Adrenal gland (tissue), 12 donors: ENCODE measurements around the gene PRR5. TPM values are rescaled to one million over a fixed set of nuclear protein-coding genes. Genes with fewer than 3 reads are reported as not detected.
A peak's percentile ranks its signal among the peaks of the same experiment; 100 is the strongest.

ENCODE experiments used
- DNase-seq, 7 donors: peaks; one replicate each; pipeline ENCODE4 v3.0.0-alpha.2; 2019 to 2020
- H3K27ac ChIP-seq, 5 donors: fragments of 200-600 bp; sonication (generic) in 4 of 5; 1 replicate in 3 of 5; 2 replicates in 2 of 5; pipeline versions ENCODE4 v1.5.1 to v1.8.0; 2016 to 2020; ENCODE audit warnings: mild to moderate bottlenecking in 1 of 5
- H3K27me3 ChIP-seq: fragments of 200-600 bp; 2 replicates; pipeline ENCODE4 v1.8.0; 2021
- H3K36me3 ChIP-seq, 2 donors: fragments of 200-600 bp; replicated peaks in 1 of 2; 1 replicate in 1 of 2; 2 replicates in 1 of 2; pipeline versions ENCODE4 v1.5.1 to v1.8.0; 2018 to 2022
- H3K4me1 ChIP-seq, 2 donors: fragments of 200-600 bp; replicated peaks in 1 of 2; 1 replicate in 1 of 2; 2 replicates in 1 of 2; pipeline versions ENCODE4 v1.5.1 to v1.8.0; 2018 to 2021
- H3K4me3 ChIP-seq, 4 donors: fragments of 200-600 bp; sonication (generic) in 3 of 4; one replicate each; pipeline ENCODE4 v1.5.1; 2016 to 2018
- H3K9me3 ChIP-seq, 3 donors: fragments of 200-600 bp; sonication (generic) in 1 of 3; replicated peaks in 1 of 3; 1 replicate in 2 of 3; 2 replicates in 1 of 3; pipeline versions ENCODE4 v1.5.1 to v1.8.0; 2016 to 2021
- POLR2A ChIP-seq, 2 donors: fragments of 450-650 bp; IDR thresholded peaks; one replicate each; pipeline ENCODE4 v1.6.1; 2017; ENCODE audit warnings: antibody characterized with exemption in 2 of 2, mild to moderate bottlenecking in 2 of 2, moderate library complexity in 1 of 2
- WGBS, 4 donors: extraction: QIAGEN DNeasy Blood & Tissue Kit in 2 of 4; methylation state at CpG; one replicate each; pipeline versions ENCODE4 v1.1.5 to v1.1.7; 2013 to 2017; 5-methylcytosine and 5-hydroxymethylcytosine counted together
- intact Hi-C, 2 donors: fragments of 100-400 bp; cut with DNase I; formaldehyde crosslinking; loops; one replicate each; pipeline versions ENCODE4 v1.14.1 to v1.15.0; 2022 to 2023
- polyA plus RNA-seq, 3 donors: library from polyadenylated mRNA; stranded (reverse); fragments of 200-250 nt in 2 of 3; fragments of 350-450 nt in 1 of 3; fragmentation: Illumina TruSeq in 1 of 3; extraction: RNeasy Lipid Tissue Mini Kit (QIAGEN cat#74804) in 1 of 3; gene quantifications; one replicate each; pipeline ENCODE4 v1.2.3, GENCODE V29; 2013 to 2014
- total RNA-seq, 9 donors: library from RNA; depleted of rRNA in 4 of 9; stranded (reverse); fragments of >200 nt in 4 of 9; fragments of 120-200 nt in 1 of 9; fragmentation: NEBNext Ultra II Directional in 1 of 9; extraction: Animal tissue kit (Norgen Biotek cat#: 25700) in 1 of 9; gene quantifications; one replicate each; pipeline versions ENCODE4 v1.1.0 to v1.2.4, GENCODE V29; 2013 to 2023
- TF ChIP-seq, protein P1 (sequence below), 6 experiments: fragments of 450-650 bp in 4 of 6; fragments of 200-600 bp in 2 of 6; sonication (generic) in 1 of 6; IDR thresholded peaks; 1 replicate in 5 of 6; 2 replicates in 1 of 6; pipeline versions ENCODE4 v1.5.1 to v1.8.0; 2016 to 2021; ENCODE audit warnings: antibody characterized with exemption in 6 of 6, mild to moderate bottlenecking in 2 of 6, moderate library complexity in 1 of 6
- donor health status: healthy with polysubstance abuse.
- donor health status: Bipolar disorder and iron deficiency.
- donor health status: DM: yes; HTN: yes; CAD: no.
- donor health status: DM: no; HTN: no; CAD: no.
- donor health status: DM: no; HTN: no; CAD: no.
- donor health status: DM: yes; HTN: yes; CAD: no.

Gene PRR5
- total and polyA plus RNA-seq, 12 donors, result 1.7 to 21.4 (median 11.7) TPM

DNA sequence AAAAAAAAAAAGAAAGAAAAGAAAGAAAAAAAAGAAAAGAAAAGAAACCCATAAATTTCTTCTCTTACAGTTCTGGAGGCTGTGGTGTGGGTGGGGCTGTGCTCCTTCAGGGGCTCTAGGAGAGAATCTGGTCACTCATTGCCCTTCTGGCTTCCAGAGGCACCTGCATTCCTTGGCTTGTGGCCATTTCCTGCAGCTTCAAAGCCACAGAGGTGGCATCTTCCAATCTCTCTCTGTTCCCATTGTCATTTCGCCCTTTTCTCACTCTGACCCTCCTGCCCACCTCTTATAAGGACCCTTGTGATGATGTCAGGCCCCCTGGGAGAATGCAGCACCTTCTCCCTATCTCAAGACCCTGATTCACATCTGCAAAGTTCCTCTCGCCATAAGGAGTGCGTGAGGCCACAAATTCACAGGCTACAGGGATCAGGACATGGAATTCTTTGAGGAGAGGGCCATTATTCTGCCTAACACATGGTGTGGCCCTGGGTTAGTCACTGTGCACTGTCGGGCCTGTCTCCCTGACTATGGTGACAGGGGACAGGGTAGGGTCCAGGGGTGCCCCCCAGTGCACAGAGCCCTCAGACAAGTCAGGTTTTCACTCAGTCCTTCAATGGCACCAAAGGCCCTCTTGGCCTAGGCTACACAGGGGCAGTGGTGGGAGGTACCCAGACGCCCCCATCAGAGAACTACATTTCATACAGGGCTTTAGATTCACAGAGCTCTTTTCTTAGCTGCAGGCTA is 38.6 kb upstream of the PRR5 start:
- intact Hi-C loops, result no loop called here
- no peaks in the 10 kb centered on the region for H3K27me3 ChIP-seq
- DNase-seq, result no peak
- peak overlapping the region in 1 of 5 donors; percentile 70 for H3K27ac ChIP-seq
- H3K9me3 ChIP-seq, result no peaks in the 10 kb centered on the region
- peaks cover 0 to 30% of the 10 kb centered on the region in 2 donors for H3K4me1 ChIP-seq
- 80 to 86% (median 83%) methylated on average over 3 to 5 of the region's 5 CpGs for WGBS, 4 donors
- TF ChIP-seq, protein P1, sequence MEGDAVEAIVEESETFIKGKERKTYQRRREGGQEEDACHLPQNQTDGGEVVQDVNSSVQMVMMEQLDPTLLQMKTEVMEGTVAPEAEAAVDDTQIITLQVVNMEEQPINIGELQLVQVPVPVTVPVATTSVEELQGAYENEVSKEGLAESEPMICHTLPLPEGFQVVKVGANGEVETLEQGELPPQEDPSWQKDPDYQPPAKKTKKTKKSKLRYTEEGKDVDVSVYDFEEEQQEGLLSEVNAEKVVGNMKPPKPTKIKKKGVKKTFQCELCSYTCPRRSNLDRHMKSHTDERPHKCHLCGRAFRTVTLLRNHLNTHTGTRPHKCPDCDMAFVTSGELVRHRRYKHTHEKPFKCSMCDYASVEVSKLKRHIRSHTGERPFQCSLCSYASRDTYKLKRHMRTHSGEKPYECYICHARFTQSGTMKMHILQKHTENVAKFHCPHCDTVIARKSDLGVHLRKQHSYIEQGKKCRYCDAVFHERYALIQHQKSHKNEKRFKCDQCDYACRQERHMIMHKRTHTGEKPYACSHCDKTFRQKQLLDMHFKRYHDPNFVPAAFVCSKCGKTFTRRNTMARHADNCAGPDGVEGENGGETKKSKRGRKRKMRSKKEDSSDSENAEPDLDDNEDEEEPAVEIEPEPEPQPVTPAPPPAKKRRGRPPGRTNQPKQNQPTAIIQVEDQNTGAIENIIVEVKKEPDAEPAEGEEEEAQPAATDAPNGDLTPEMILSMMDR (IDR thresholded peaks at IDR 0.05), result no peak
- TF ChIP-seq POLR2A (IDR thresholded peaks at IDR 0.05), result no peak
- H3K4me3 ChIP-seq, result no peak overlapping the region
- no peaks in the 10 kb centered on the region for H3K36me3 ChIP-seq

DNA sequence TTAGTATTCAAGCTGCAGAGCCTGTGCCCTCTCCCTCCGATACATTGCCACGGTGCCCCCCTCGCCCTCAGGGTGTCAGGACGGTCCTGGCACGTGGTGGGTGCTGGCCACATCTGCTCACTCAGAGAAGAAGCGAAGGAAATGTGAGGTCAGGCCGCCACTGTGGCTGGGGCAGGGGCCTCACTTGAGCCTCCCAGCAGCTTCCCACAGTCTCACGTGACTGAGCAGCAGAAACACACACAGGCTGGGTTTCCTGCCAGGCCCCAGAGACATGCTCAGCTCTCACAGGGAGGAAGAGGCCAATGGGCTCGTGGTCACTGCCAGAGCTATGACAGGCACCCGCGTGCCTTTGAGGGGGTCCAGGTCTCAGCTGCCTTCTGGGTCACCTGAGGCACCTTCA is 37.9 kb upstream of the PRR5 start:
- Histone ChIP-seq H3K4me3 (no peak overlapping the region), H3K27ac (peak overlapping the region in 4 of 5 donors; percentile 16 to 70 (median 55)), H3K4me1 (peaks cover 0 to 23% of the 10 kb centered on the region in 2 donors), H3K36me3 (no peaks in the 10 kb centered on the region), H3K9me3 (no peaks in the 10 kb centered on the region), H3K27me3 (no peaks in the 10 kb centered on the region)
- peak; percentile 59 to 85 (median 73) for DNase-seq
- TF ChIP-seq POLR2A (IDR thresholded peaks at IDR 0.05), result no peak
- TF ChIP-seq, protein P1 (IDR thresholded peaks at IDR 0.05), result no peak
- WGBS, 4 donors, result 45 to 61% (median 58%) methylated on average over 8 to 11 of the region's 11 CpGs
- intact Hi-C loops, result no loop called here

DNA sequence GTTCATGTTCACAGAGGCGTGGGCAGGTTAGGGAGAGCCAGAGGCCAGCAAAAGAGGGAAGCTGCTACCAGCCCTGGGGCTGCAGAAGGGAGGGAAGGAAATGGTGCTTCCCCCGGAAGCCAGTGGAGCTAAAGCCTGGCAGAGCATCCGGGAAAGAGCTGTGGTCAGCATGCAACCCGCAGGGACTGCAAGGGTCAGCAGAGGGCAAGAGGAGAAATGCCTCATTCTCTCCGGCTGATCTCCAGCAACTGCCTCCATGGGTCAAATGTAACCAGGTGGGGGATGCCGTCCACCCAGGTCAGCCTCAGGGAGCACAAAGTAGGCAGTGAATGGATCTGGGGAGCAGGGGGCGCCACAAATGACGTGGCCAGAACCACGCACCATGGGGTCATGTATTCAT is 36.9 kb upstream of the PRR5 start:
- Histone ChIP-seq H3K4me1 (peaks cover 0 to 19% of the 10 kb centered on the region in 2 donors), H3K9me3 (no peaks in the 10 kb centered on the region), H3K27me3 (no peaks in the 10 kb centered on the region), H3K36me3 (no peaks in the 10 kb centered on the region), H3K27ac (peak overlapping the region in 1 of 5 donors; percentile 40), H3K4me3 (no peak overlapping the region)
- peak in 4 of 7 donors; percentile 53 to 59 (median 58) for DNase-seq
- TF ChIP-seq, protein P1 (IDR thresholded peaks at IDR 0.05), result no peak
- no peak for TF ChIP-seq POLR2A (IDR thresholded peaks at IDR 0.05)
- 50 to 66% (median 52%) methylated on average over 9 of the region's 9 CpGs for WGBS, 4 donors
- intact Hi-C loops, result no loop called here

DNA sequence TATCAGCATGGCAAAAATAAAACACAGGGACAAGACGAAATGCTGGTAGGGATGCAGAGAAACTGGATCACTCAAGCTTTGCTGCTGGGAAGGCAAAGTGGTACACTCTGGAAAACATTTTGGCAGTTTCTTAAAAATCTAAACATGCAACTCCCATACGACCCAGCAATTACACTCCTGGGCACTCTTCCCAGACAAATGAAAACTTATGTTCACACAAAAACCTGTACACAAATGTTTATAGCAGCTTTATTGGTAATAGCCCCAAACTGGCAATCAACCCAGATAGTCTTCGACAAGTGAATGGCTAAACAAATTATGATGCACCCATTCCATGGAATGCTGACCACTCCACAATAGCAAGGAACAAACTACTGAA is 35.8 kb upstream of the PRR5 start:
- 49 to 65% (median 61%) methylated on average over 3 of the region's 3 CpGs for WGBS, 4 donors
- intact Hi-C loops, result no loop called here
- H3K4me1 ChIP-seq, result peaks cover 0 to 19% of the 10 kb centered on the region in 2 donors

More for the DNA sequence above, 35.8 kb upstream of the PRR5 start:
- H3K9me3 ChIP-seq, result no peaks in the 10 kb centered on the region
- no peak for TF ChIP-seq POLR2A (IDR thresholded peaks at IDR 0.05)
- TF ChIP-seq, protein P1 (IDR thresholded peaks at IDR 0.05), result no peak
- H3K4me3 ChIP-seq, result no peak overlapping the region
- DNase-seq, result no peak
- no peak overlapping the region for H3K27ac ChIP-seq
- H3K27me3 ChIP-seq, result no peaks in the 10 kb centered on the region
- no peaks in the 10 kb centered on the region for H3K36me3 ChIP-seq
